Panc1 (cell line): ENCODE data around the gene RIPPLY3.

ENCODE experiments used
- POLR2AphosphoS5 ChIP-seq: IDR thresholded peaks from 2 replicates; pipeline ENCODE4 v1.6.1; 2012; ENCODE audit warnings: mild to moderate bottlenecking, low read depth, low read length, moderate library complexity
- SIN3A ChIP-seq: IDR thresholded peaks from 2 replicates; pipeline ENCODE4 v1.6.1; 2012; ENCODE audit warnings: low read depth, mild to moderate bottlenecking, low read length, moderate library complexity, borderline replicate concordance; ENCODE audit not compliant: insufficient read depth
- TF ChIP-seq, protein P1 (sequence below): fragments of 450-650 bp; IDR thresholded peaks from 2 replicates; pipeline ENCODE4 v1.5.1; 2017; ENCODE audit warnings: mild to moderate bottlenecking

- TF ChIP-seq, protein P1, sequence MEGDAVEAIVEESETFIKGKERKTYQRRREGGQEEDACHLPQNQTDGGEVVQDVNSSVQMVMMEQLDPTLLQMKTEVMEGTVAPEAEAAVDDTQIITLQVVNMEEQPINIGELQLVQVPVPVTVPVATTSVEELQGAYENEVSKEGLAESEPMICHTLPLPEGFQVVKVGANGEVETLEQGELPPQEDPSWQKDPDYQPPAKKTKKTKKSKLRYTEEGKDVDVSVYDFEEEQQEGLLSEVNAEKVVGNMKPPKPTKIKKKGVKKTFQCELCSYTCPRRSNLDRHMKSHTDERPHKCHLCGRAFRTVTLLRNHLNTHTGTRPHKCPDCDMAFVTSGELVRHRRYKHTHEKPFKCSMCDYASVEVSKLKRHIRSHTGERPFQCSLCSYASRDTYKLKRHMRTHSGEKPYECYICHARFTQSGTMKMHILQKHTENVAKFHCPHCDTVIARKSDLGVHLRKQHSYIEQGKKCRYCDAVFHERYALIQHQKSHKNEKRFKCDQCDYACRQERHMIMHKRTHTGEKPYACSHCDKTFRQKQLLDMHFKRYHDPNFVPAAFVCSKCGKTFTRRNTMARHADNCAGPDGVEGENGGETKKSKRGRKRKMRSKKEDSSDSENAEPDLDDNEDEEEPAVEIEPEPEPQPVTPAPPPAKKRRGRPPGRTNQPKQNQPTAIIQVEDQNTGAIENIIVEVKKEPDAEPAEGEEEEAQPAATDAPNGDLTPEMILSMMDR = no peak
- TF ChIP-seq SIN3A (no peak), POLR2AphosphoS5 (no peak)
Observed at GRCh38 chr21:36976228-36976861, 30.2 kb upstream of the RIPPLY3 start.
